Activated CD4-positive, alpha-beta T cell treated with anti-CD3 and anti-CD28 coated beads for 1 hour (primary cell): Measurements from ENCODE around the gene EML3.
A peak's percentile ranks its signal among the peaks of the same experiment; 100 is the strongest.
"Not testable (repeated sequence)": the region's sequence is repeated elsewhere in the genome, so short reads cannot be mapped to it uniquely, and the experiment has no call there.

ENCODE experiments used
- DNase-seq: peaks from one replicate; pipeline ENCODE4 v3.0.0-alpha.2; 2020

The EML3 gene

DNA sequence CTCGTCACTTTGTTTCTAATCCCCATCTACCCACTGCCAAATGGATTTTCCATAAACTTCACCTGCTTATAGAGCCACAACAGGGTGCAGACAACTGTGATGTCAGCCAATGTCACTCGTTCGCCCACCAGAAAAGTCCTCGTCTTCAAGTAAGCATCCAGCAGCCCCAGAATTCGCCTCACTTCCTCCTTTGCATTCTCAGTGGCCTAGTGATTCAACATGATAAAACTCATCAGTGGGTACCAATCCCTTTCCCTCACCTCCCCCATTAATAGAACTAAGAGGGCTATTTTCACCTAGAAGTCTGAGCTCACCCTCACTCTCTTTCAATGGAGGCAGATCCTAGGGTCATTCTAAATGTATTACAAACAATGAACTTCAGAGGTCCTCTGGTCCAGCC, 41.7 kb downstream of the EML3 start:
- not testable (repeated sequence) for DNase-seq

DNA sequence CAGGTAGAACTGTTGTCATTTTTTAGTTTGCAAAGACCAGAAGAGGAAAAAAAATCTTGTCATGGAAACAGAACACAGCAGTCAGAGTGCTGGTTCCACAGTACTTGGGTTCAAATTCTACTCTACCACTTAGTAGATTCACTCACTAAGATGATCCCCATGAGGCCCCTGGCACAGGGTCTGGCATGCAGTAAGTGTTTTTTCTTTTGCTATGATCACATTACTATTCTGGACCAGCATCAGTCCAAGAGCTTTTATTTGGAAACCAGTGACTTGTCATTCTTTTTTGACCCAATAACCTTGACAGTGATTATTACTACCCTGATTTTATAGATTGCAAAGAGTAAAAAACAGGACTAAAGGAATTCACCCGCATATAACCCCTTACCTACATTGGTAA, 43.0 kb downstream of the EML3 start:
- DNase-seq: no peak

DNA sequence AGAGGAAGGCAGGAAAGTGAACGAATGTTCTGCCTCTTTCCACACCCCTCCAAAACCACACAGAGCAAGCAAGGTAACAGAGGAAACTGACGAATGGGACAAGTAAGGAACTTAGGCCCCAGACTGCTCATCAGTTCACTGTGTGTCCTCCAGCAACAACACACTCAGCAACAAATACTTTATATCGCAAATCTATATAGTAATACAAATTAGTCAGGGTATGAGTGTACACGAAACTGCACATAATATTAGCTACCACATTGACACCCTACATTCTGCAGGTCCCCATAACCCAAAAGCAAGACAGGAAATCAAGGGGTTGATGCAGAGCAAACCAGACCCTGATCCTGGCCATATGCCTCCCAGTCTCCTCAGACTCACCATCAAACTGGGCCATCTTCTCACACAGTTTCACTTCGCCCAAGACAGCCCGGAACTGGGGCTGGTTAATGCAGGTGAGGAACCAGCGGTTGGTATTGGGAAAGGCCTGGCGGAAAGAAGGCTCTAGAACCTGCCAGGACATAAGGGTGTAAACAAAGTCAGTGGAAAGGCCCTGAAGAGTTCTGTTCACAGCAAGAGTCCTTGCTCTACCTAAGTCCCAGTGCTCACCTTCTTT, 45.4 kb downstream of the EML3 start:
- DNase-seq: no peak

DNA sequence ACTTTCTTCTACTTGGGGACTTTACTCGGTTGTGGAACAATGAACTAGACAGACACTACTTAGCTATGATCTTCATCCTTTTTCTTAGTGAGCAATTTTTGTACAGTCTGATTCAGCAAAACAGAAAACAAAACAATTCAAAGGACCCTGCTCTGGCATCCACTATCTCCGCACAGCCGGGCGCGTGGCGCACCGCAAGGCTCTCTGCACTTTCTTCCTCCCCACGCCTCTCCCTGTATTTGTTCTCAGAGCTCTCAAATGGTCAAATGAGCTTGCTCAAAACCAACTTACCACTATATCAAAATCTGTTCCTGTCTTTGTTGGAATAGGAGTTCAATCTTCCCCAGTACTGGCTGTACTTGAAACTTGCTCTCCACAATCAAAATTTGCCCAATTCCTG, 46.3 kb downstream of the EML3 start:
- no peak for DNase-seq

DNA sequence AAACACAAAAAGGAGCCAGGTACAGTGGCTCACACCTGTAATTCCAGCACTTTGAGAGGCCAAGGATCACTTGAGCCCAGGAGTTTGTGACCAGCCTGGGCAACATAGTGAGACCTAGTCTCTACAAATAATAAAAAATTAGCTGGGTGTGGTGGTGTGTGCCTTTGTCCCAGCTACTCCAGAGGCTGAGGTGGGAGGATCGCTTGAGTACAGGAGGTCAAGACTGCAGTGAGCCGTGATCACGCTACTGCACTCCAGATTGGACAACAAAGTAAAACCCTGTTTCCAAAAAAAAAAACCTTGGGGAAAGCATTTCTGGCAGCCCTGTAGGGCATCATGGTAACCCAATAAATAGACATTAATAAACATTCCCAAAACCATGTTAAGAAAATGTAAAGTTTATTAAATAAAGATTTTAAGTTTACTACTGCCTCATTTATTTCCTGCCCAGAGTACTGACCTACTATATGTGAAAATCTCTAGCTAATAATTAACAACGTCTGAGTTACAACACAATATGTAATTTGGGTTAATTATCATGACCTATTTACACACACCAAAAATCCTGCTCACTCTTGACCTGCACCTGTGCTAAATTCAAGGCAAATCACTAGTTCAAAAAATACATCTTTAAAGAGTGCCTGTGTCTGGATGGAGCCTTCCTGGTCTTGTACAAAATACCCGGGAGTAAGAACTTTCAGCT, 47.3 kb downstream of the EML3 start:
- no peak for DNase-seq

DNA sequence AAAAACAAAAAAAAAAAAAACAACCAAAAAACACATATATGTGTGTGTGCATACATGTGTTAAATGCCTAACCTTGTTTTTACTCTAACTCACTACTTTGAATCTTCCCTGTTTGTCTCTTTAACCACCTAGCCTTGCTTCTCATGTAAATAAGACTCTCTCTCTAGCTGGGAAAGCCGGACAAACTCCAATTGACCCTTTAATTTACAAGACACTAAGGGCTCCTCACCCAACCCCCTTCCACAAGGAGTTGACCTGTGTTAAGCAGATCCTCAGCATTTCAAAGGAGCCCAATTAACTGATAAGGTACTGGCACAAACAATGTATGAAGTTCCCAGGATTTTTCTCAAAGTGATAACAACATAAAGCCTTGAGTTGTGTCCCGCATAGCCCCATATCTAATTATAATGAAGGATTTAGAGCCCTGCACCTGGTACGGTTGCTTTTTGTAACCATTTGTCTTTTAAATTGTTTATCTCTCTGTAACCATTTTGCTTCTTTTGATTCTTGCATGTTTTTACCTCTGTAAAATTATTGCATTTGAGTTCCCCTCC, 50.8 kb downstream of the EML3 start:
- not testable (repeated sequence) for DNase-seq

DNA sequence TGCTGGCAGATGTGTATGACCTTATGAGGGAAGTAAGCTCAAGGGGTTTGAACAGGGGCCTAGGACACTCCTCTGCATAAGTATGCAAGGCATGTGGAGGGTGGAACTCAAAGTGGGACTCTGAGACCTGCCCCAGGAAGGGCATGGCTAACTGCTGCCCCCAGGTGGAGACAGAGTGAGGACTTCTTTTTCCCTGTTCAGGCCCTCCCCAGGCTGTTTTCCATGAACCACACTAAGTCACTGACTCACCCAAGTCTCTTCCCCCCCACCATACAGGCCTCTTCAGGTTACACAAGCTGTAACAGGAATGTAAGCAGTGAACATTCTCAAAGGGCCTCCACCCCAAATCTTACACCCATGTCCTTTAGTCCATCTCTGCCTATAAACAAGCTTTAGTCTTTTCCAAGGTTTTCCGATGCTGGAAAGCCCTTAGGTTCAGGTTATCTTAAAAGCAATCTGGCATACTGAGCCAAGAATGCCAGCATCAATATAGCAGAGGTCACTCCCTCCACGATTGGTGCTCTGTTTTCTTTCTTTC, 51.9 kb downstream of the EML3 start:
- DNase-seq: peak; percentile 74

DNA sequence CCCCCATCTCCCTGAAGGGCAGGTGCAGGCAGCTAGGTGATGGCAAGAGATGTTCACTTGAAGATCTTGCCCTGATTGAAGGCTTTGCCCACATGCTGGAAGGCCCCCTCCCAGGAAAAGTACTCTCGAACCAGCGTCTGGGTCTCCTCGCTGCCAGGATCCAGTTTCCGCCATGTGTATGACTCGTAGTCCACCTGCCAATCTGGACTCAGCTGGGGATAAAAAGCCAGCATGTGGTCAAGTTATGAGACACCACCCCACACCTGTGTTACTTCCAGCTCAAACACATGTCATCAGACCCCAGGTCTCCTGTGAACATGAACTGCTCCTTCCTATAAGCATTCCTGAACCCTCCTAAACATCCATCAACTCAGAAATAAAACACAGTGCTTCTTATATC, 52.9 kb downstream of the EML3 start:
- not testable (repeated sequence) for DNase-seq

DNA sequence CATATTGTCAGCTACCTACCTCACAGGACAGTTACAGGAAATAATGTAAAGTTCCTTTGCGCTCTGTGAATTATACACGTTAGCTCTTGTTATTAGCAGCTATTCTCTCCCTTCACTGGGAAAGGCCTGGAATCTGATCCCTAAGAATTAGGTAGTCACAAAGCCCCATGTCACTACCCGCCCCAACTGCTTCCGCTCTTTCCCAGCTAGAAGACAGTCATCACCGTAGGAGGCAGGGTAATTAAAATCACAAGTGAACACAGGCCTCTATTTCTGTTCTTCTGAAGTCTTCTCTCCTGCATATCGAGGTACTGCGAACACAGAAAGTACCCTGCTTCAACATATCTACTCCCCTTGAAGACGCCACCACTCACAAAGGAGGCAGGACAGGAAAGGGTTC, 53.4 kb downstream of the EML3 start:
- no peak for DNase-seq

DNA sequence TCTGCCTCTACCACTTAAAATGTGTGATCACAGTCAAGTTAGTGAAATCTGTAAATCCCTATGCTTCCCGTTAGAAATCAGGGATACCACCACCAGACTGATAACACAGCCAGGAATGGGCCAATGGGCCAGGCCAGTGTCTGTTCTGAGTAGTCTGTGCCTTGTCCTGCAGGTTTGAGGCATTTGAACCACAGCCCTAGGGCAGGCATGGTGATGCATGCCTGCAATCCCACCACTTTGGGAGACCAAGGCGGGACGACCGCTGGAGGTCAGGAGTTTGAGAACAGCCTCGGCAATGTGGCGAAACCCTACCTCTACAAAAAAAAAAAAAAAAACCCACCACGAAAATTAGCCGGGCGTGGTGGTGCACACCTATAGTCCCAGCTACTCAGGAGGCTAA, 53.9 kb downstream of the EML3 start:
- DNase-seq: no peak

DNA sequence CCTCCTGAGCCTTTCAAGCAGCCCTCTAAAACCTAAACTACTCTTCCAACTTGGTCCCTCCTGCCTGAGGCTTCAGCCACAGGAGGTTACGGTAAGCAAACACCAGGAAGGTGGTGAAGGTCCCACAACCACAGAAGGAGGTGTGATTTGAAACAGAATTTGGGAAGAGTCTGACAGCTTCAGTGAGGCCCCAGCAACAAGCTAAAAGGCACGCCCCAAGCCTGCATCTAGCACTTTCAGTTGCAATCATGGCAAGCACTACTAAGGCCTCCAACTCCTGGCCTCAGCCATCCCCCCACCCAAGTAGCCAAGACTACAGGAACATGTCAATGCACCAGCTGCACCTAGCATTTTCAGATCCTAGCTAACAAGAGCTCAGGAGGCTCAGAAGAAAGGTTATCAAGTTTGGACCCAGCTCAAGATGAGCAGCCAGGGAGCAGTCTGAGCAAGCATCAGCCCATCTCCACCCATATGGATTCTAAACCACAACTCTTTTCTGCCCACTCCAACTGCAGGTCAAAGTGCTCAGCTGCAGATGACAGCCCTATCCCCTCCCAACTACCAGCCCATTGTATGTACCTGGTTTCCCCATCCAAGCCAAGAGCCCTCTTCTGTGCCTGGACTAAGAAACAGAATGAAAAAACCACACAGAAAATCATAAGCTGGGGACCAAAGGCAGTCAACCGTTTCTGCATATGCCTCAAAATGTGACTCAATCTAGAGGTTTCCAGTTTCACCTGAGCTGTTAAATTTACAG, 55.5 kb downstream of the EML3 start:
- DNase-seq: no peak

DNA sequence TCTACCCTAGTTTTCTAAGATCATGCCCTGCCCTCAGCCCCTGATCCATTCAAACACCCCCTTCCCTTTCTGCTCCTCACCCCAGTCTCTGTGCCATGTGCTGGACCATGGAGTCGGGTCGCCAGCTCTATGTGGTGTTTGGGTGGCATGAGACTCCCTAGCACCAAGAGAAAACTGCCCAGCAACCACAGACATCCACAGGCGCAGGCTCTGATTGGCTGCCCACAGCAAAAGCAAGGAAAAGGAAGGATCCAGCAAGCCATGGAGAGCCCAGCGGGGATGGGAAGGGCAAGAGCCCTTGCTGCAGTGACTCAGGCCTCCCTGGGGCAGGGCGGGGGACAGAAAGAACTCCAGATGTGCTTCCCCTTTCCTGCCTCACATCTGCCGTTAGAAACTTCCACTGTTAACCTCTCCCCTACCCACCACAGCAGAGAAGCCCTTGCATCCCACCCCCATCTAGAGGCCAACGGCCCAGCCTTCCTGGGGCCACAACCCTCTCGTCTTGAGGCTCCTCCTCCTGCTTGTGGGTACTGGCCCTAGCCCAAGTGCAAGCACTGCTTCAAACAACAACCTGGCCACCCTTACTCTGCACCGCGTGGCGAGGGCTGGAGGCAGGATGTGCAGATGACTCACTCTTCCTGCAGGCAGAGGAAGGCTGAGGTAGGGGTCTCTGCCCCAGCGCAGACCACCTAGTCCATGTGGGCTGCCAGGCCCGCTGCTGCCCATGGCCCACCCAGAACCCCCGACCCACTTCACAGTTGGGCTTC, 56.3 kb downstream of the EML3 start:
- peak; percentile 62 for DNase-seq

DNA sequence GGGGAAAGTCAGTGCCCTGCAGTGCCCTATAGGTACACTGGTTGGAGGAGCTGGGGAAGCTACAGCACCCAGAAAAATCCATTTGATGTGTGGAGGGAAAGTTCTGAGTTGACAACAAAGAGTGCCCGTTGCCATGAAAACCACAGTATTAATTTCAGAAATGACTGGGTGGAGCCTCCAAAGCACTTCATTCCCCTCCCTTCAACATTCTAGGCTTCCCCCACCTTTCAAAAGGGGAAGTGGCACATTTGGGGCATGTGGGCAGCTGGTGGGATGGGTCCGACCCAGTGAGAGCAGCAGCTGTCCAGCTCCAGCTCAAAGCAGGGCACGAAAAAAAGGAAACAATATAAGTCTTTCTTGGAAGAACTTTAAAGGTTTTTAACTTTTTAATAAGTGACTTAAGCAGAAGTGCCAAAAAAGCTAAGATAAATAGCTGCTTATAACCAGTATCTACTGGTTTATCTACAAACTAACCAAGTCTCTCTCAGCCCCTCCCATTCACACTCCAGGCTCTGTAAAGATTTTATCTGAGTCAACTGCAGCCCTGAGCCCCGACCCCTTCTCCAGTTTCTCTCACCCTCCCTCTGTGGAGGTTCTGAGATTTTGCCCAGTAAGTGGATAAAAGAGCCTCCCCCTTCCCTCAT, 57.0 kb downstream of the EML3 start:
- peak; percentile 31 for DNase-seq

DNA sequence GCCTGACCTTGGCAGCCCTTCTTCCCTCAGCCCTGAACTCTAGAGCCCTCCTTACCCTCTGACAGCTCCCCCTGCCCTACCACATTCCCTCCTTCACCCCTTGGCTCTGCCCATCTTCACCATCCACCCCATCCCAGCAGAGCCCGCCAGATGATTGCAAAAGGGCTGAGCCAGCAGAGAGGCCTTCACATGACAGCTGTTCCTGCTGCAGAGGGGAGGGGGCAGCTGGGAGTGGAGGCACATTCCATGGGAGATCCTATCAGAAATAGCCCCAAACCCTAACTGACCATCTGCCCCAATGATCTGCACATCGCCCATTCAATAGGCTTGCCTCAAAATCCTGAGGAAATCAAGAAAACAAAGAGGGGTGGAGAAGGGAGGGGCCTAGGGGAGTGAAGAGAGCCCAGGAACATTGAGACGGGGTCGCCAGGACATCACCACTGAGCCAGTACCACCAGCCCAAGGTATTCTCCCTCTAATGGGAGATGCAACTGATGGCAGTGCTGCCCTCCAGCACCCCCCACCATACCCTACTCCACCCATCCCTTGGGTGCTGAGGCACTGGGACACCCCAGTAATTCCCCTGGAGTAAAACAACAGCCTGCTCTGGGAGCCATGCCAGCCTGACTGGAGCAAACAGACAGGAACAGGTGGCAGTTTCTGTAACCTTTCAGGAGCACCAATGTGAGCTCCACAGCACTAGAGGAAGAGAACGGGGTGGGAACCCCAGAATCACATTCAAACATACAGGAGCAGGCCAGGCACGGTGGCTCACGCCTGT, 58.0 kb downstream of the EML3 start:
- DNase-seq: no peak

DNA sequence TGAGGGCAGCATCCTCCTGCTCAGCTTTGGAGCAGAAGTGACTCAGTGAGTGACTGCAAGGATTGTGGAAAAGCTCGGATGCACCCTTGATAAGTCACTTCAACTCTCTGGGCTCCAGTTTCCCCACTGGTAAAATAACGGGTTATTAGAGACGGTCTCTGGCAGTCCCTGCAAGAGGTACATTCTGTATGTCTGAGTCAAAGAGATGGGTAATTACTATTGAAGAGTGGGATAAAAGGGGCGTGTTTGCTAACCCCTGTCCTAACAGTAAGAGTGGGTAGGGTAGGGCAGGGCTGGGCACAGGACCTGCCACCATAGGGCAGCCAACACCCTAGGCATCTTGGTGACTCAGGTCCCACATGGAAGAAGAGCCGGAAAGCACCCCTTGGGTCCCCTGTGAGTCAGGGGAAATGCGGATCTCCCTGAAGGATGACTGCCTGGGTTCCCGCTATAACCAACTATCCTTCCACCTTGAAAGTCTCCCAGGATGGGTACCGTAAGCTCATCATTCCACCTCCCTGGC, 58.7 kb downstream of the EML3 start:
- DNase-seq: no peak

DNA sequence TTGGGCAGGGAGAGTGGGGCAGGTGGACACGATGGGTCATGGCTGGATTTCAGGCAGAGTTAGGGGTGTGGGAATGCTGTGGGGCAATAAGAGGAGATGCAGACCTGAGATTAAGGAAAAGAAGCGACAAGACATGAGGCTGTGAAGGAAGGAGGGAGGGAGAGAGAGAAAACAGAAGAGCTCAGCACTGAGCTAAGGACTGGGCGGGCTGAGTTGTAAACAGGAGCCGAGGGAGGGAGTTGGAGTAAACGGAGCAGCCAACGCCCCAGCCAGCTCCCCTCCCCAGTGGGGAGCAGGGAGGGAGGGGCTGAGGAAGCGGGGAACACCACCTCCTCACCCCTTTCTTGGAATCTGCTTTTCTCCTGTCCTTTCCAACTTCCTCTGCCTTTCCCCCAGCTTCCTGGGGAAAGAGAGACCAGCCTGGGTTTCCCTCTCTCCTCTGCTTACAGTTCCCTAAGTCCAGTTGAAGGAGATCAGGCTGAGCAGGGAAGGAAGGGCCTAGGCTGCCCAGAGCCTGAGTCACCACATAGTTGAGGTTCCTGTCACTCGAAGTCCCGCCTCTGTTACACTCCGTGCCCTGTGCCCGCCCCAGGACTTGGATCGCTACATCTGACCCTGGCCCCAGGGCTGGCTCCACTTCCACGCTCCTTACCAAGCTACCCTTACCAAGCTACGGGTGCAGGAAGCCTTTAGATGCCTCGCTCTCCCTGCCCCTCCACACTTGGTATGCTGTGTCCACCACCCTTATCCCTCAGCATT, 59.3 kb downstream of the EML3 start:
- peak; percentile 44 for DNase-seq

DNA sequence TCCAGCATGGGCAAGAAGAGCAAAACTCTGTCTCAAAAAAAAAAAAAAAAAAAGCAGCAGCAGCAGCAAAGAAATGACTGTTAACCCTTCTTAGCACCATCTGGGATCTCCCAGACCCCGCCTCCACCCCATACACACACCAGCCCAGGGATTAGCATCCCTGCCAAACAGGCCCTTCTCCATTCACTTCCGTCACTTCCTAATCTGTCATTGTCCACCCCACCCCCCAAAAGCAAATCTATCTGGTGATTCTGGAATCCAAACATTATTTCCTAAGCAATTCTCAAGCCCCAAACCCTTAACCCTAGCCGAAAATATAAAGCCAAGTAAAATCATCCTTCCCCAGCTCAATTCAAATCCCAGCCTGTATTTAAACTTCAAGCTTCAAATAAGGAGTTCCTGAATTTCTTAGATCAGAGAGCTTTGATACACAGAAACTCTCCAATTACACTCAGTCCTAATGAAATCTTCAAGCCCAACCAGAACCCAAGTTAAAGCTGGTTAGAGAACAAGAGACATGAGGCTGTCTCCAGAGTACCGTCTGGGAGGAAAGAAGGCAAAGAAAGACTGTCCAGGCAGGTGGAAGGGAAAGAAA, 60.0 kb downstream of the EML3 start:
- DNase-seq: no peak
